Measurements from ENCODE around the gene BUB1. TPM values are rescaled to one million over a fixed set of nuclear protein-coding genes. Genes with fewer than 3 reads are reported as not detected.

Gene BUB1
- total and polyA plus RNA-seq, 7 donors = 0.06 to 0.69 (median 0.17) TPM

GRCh38 chr2:110716959-110717645, 39.2 kb upstream of the BUB1 start:
- no peak for DNase-seq
- 67 to 86% (median 76%) methylated on average over 3 of the region's 3 CpGs for WGBS, 3 donors
- TF ChIP-seq CTCF (IDR thresholded peaks at IDR 0.05) = no peak
- Histone ChIP-seq H3K27ac (no peak overlapping the region), H3K4me1 (no peaks in the 10 kb centered on the region), H3K36me3 (ENCODE audit: insufficient read depth in 1 of 2, low read depth in 1 of 2) (no peaks in the 10 kb centered on the region), H3K4me3 (no peak overlapping the region), H3K9me3 (no peaks in the 10 kb centered on the region), H3K27me3 (ENCODE audit: insufficient read depth in 3 of 3, low read length in 2 of 3) (no peaks in the 10 kb centered on the region)
- intact Hi-C loops (cut with DNase I) = no loop called here
- no peak for ATAC-seq

- TF ChIP-seq CTCF (IDR thresholded peaks at IDR 0.05) = no peak
- Histone ChIP-seq H3K4me1 (no peaks in the 10 kb centered on the region), H3K27me3 (ENCODE audit: insufficient read depth in 3 of 3, low read length in 2 of 3) (no peaks in the 10 kb centered on the region), H3K36me3 (ENCODE audit: insufficient read depth in 1 of 2, low read depth in 1 of 2) (no peaks in the 10 kb centered on the region), H3K27ac (no peak overlapping the region), H3K9me3 (no peaks in the 10 kb centered on the region), H3K4me3 (no peak overlapping the region)
- DNase-seq = no peak
- WGBS, 3 donors = 42 to 55% (median 43%) methylated on average over 6 of the region's 6 CpGs
- ATAC-seq = no peak
- intact Hi-C loops (cut with DNase I) = no loop called here
Observed at GRCh38 chr2:110714452-110715224, 36.8 kb upstream of the BUB1 start.

GRCh38 chr2:110713513-110714362, 35.9 kb upstream of the BUB1 start:
- Histone ChIP-seq H3K4me1 (no peaks in the 10 kb centered on the region), H3K4me3 (no peak overlapping the region), H3K27ac (no peak overlapping the region), H3K27me3 (ENCODE audit: insufficient read depth in 3 of 3, low read length in 2 of 3) (no peaks in the 10 kb centered on the region), H3K36me3 (ENCODE audit: insufficient read depth in 1 of 2, low read depth in 1 of 2) (no peaks in the 10 kb centered on the region), H3K9me3 (no peaks in the 10 kb centered on the region)
- TF ChIP-seq CTCF (IDR thresholded peaks at IDR 0.05) = no peak
- no peak for ATAC-seq
- 85 to 88% (median 86%) methylated on average over 6 of the region's 6 CpGs for WGBS, 3 donors
- DNase-seq = no peak
- intact Hi-C loops (cut with DNase I) = no loop called here

GRCh38 chr2:110712737-110713136, 34.9 kb upstream of the BUB1 start:
- no peak for ATAC-seq
- TF ChIP-seq CTCF (IDR thresholded peaks at IDR 0.05) = no peak

More at GRCh38 chr2:110712737-110713136, 34.9 kb upstream of the BUB1 start:
- Histone ChIP-seq H3K27me3 (ENCODE audit: insufficient read depth in 3 of 3, low read length in 2 of 3) (no peaks in the 10 kb centered on the region), H3K4me3 (no peak overlapping the region), H3K4me1 (no peaks in the 10 kb centered on the region), H3K9me3 (no peaks in the 10 kb centered on the region), H3K27ac (no peak overlapping the region), H3K36me3 (ENCODE audit: insufficient read depth in 1 of 2, low read depth in 1 of 2) (no peaks in the 10 kb centered on the region)
- 90 to 100% (median 95%) methylated on average over 1 of the region's 1 CpG for WGBS, 3 donors
- intact Hi-C loops (cut with DNase I) = no loop called here
- no peak for DNase-seq

Measured in psoas muscle (tissue), 8 donors.